HG02852 (cell line): ENCODE data around the gene ITM2A.

Experiments
- ATAC-seq: cut with Tn5 transposase; IDR thresholded peaks from one replicate; pipeline ENCODE4 v1.9.1; 2021; ENCODE audit warnings: mild to moderate bottlenecking, moderate library complexity; ENCODE audit not compliant: unreplicated experiment

ITM2A gene

DNA sequence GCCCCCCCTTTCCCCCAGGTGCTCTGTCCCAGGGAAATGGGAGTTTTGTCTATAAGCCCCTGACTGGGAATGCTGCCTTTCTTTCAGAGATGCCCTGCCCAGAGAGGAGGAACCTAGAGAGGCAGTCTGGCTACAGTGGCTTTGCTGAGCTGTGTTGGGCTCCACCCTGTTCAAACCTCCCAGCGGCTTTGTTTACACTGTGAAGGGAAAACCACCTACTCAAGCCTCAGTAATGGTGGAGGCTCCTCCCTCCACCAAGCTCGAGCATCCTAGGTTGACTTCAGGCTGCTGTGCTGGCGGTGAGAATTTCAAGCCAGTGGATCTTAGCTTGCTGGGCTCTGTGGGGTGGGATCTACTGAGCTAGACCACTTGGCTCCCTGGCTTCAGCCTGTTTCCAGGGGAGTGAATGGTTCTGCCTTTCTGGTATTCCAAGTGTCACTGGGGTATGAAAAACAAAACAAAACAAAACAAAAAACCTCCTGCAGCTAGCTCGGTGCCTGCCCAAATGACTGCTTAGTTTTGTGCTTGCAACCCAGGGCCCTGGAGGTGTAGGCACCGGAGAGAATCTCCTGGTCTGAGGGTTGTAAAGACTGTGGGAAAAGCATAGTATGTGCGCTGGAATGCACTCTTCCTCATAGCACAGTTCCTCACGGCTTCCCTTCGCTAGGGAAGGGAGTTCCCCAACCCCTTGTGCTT, 41.7 kb downstream of the ITM2A start:
- ATAC-seq = no peak
